ENCODE results near the gene LIPC.

LIPC gene

GRCh38 chr15:58583171-58583908 lies 151.5 kb downstream of the LIPC start:
- H3K4me3 ChIP-seq (ENCODE audit: low read depth, low read length) = no peak overlapping the region
- H3K9ac ChIP-seq (ENCODE audit: low read depth, low read length) = no peak overlapping the region
- no peaks in the 10 kb centered on the region for H3K4me1 ChIP-seq (ENCODE audit: control insufficient read depth, insufficient read depth, low read length)
- no peaks in the 10 kb centered on the region for H3K9me3 ChIP-seq (ENCODE audit: control insufficient read depth, insufficient read depth, low read length)
- no peaks in the 10 kb centered on the region for H3K27me3 ChIP-seq (ENCODE audit: control insufficient read depth, insufficient read depth, low read length)
- H3K36me3 ChIP-seq (ENCODE audit: control insufficient read depth, insufficient read depth, low read length) = no peaks in the 10 kb centered on the region

- Histone ChIP-seq H3K9me3 (ENCODE audit: control insufficient read depth, insufficient read depth, low read length) (no peaks in the 10 kb centered on the region), H3K4me1 (ENCODE audit: control insufficient read depth, insufficient read depth, low read length) (no peaks in the 10 kb centered on the region), H3K36me3 (ENCODE audit: control insufficient read depth, insufficient read depth, low read length) (no peaks in the 10 kb centered on the region), H3K9ac (ENCODE audit: low read depth, low read length) (no peak overlapping the region), H3K27me3 (ENCODE audit: control insufficient read depth, insufficient read depth, low read length) (no peaks in the 10 kb centered on the region), H3K4me3 (ENCODE audit: low read depth, low read length) (no peak overlapping the region)
Observed at GRCh38 chr15:58584789-58585461, 153.1 kb downstream of the LIPC start.

DNA sequence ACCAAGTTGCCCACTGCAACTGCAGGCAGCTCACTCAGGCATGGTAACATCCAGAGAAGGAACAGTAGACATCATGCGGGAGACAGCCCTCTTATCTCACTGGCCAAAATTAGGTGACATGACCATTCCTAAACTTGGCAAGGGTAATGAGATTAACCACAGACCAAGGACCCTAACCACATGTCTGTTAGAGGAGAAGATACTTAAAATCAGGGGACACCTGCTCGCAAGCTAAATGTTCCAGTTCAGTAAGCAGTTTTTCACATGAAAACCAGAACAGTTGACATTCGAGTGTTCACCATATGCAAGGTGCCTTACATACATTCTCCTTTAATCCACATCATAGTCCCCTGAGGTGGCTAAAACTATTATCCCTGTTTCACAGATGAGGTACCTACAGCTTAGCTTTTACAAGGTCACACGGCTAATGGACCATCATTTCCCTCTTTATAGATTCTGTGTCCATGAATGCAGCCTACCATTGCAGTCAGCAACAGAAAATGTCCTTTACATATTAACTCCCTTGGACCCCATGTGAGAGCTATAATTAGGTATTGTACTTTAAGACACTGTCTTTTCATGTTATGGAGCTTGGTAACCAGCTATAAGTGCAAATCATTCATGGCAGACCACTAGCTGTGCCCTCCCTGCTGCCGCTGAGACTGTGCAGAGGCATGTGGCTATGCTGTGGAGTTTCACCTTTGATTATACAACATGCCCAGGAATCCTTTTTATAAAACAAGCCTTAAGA lies 154.1 kb downstream of the LIPC start:
- Histone ChIP-seq H3K36me3 (ENCODE audit: control insufficient read depth, insufficient read depth, low read length) (no peaks in the 10 kb centered on the region), H3K4me3 (ENCODE audit: low read depth, low read length) (no peak overlapping the region), H3K27me3 (ENCODE audit: control insufficient read depth, insufficient read depth, low read length) (no peaks in the 10 kb centered on the region), H3K9ac (ENCODE audit: low read depth, low read length) (no peak overlapping the region), H3K9me3 (ENCODE audit: control insufficient read depth, insufficient read depth, low read length) (no peaks in the 10 kb centered on the region), H3K4me1 (ENCODE audit: control insufficient read depth, insufficient read depth, low read length) (no peaks in the 10 kb centered on the region)

DNA sequence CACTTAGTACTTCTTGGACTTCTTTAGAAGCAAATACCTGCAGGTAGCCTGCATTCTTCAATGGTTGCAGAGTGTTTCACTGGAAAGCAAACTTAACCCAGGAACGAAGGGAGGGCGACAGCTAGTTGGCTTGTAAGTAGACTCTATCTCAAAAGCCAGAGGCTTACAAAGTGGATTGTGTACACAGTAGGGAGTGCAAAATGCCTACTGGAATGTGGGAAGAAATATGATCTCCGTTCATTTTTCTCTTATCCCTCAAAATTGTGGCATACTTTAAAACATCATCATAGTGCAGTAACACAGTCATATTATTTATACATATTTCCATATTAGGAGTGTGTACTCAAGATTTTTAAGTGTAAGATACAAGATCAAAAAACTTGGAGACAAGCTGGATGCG lies 155.7 kb downstream of the LIPC start:
- Histone ChIP-seq H3K9me3 (ENCODE audit: control insufficient read depth, insufficient read depth, low read length) (no peaks in the 10 kb centered on the region), H3K27me3 (ENCODE audit: control insufficient read depth, insufficient read depth, low read length) (no peaks in the 10 kb centered on the region), H3K9ac (ENCODE audit: low read depth, low read length) (no peak overlapping the region), H3K4me3 (ENCODE audit: low read depth, low read length) (no peak overlapping the region), H3K4me1 (ENCODE audit: control insufficient read depth, insufficient read depth, low read length) (no peaks in the 10 kb centered on the region), H3K36me3 (ENCODE audit: control insufficient read depth, insufficient read depth, low read length) (peaks cover 4% of the 10 kb centered on the region)

- no peaks in the 10 kb centered on the region for H3K27me3 ChIP-seq (ENCODE audit: control insufficient read depth, insufficient read depth, low read length)
- no peak overlapping the region for H3K9ac ChIP-seq (ENCODE audit: low read depth, low read length)
- no peaks in the 10 kb centered on the region for H3K9me3 ChIP-seq (ENCODE audit: control insufficient read depth, insufficient read depth, low read length)
- H3K4me1 ChIP-seq (ENCODE audit: control insufficient read depth, insufficient read depth, low read length) = no peaks in the 10 kb centered on the region
- no peak overlapping the region for H3K4me3 ChIP-seq (ENCODE audit: low read depth, low read length)
- H3K36me3 ChIP-seq (ENCODE audit: control insufficient read depth, insufficient read depth, low read length) = peaks cover 4% of the 10 kb centered on the region
Observed at GRCh38 chr15:58588096-58588495, 156.3 kb downstream of the LIPC start.

DNA sequence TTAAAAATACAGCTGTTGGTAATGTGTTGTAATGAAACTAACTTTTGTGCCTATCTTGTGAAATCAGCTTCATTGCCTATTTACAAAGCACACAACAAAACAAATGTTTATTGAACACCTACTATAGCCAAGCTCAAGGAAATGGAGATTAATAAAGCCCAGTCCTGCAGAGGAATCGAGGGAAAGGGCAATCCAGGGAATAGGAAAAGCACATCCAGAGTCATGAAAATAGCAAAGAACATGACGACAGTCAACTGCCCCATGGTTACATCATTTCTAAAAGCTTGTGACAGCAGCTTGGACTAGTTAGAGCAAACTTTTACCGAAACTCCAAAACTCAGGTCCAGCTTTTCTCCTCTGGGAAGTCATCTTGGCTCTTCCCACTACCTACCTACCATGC lies 157.3 kb downstream of the LIPC start:
- H3K9ac ChIP-seq (ENCODE audit: low read depth, low read length) = no peak overlapping the region
- no peaks in the 10 kb centered on the region for H3K27me3 ChIP-seq (ENCODE audit: control insufficient read depth, insufficient read depth, low read length)
- H3K4me3 ChIP-seq (ENCODE audit: low read depth, low read length) = no peak overlapping the region
- H3K9me3 ChIP-seq (ENCODE audit: control insufficient read depth, insufficient read depth, low read length) = no peaks in the 10 kb centered on the region
- peaks cover 4% of the 10 kb centered on the region for H3K36me3 ChIP-seq (ENCODE audit: control insufficient read depth, insufficient read depth, low read length)
- no peaks in the 10 kb centered on the region for H3K4me1 ChIP-seq (ENCODE audit: control insufficient read depth, insufficient read depth, low read length)

- H3K4me1 ChIP-seq (ENCODE audit: control insufficient read depth, insufficient read depth, low read length) = no peaks in the 10 kb centered on the region
- H3K27me3 ChIP-seq (ENCODE audit: control insufficient read depth, insufficient read depth, low read length) = no peaks in the 10 kb centered on the region
- peaks cover 4% of the 10 kb centered on the region for H3K36me3 ChIP-seq (ENCODE audit: control insufficient read depth, insufficient read depth, low read length)
- no peak overlapping the region for H3K4me3 ChIP-seq (ENCODE audit: low read depth, low read length)
- no peak overlapping the region for H3K9ac ChIP-seq (ENCODE audit: low read depth, low read length)
- H3K9me3 ChIP-seq (ENCODE audit: control insufficient read depth, insufficient read depth, low read length) = no peaks in the 10 kb centered on the region
Observed at GRCh38 chr15:58590236-58590635, 158.4 kb downstream of the LIPC start.

DNA sequence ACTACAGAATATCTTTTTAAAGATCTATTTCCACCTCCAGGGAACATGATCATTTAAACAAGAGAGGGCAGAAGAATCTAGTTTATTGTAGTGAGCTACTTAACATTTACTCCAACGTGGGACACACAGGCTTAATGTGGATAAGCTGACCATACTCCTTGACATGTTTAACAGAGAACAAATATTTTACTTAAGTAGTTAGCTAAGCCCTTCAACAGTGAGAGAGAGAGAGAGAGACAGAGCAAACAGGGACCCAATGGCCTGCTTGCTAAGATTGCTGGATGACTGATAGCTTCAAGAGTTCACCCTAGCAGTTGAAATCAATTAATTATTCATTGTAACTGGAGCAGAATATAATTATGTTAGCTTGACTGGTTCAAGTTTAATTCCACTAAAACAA lies 159.1 kb downstream of the LIPC start:
- H3K36me3 ChIP-seq (ENCODE audit: control insufficient read depth, insufficient read depth, low read length) = peaks cover 4% of the 10 kb centered on the region

GRCh38 chr15:58593870-58594269 lies 162.1 kb downstream of the LIPC start:
- Histone ChIP-seq H3K27me3 (ENCODE audit: control insufficient read depth, insufficient read depth, low read length) (no peaks in the 10 kb centered on the region), H3K36me3 (ENCODE audit: control insufficient read depth, insufficient read depth, low read length) (peaks cover 4% of the 10 kb centered on the region), H3K4me1 (ENCODE audit: control insufficient read depth, insufficient read depth, low read length) (peaks cover 3% of the 10 kb centered on the region), H3K9ac (ENCODE audit: low read depth, low read length) (no peak overlapping the region), H3K4me3 (ENCODE audit: low read depth, low read length) (no peak overlapping the region), H3K9me3 (ENCODE audit: control insufficient read depth, insufficient read depth, low read length) (no peaks in the 10 kb centered on the region)

More for the DNA sequence above, 159.1 kb downstream of the LIPC start:
- Histone ChIP-seq H3K27me3 (ENCODE audit: control insufficient read depth, insufficient read depth, low read length) (no peaks in the 10 kb centered on the region), H3K9me3 (ENCODE audit: control insufficient read depth, insufficient read depth, low read length) (no peaks in the 10 kb centered on the region), H3K9ac (ENCODE audit: low read depth, low read length) (no peak overlapping the region), H3K4me3 (ENCODE audit: low read depth, low read length) (no peak overlapping the region), H3K4me1 (ENCODE audit: control insufficient read depth, insufficient read depth, low read length) (no peaks in the 10 kb centered on the region)

- Histone ChIP-seq H3K4me3 (ENCODE audit: low read depth, low read length) (no peak overlapping the region), H3K27me3 (ENCODE audit: control insufficient read depth, insufficient read depth, low read length) (no peaks in the 10 kb centered on the region), H3K36me3 (ENCODE audit: control insufficient read depth, insufficient read depth, low read length) (peaks cover 4% of the 10 kb centered on the region), H3K9ac (ENCODE audit: low read depth, low read length) (no peak overlapping the region), H3K9me3 (ENCODE audit: control insufficient read depth, insufficient read depth, low read length) (no peaks in the 10 kb centered on the region), H3K4me1 (ENCODE audit: control insufficient read depth, insufficient read depth, low read length) (peaks cover 3% of the 10 kb centered on the region)
Observed at GRCh38 chr15:58594898-58595297, 163.1 kb downstream of the LIPC start.

DNA sequence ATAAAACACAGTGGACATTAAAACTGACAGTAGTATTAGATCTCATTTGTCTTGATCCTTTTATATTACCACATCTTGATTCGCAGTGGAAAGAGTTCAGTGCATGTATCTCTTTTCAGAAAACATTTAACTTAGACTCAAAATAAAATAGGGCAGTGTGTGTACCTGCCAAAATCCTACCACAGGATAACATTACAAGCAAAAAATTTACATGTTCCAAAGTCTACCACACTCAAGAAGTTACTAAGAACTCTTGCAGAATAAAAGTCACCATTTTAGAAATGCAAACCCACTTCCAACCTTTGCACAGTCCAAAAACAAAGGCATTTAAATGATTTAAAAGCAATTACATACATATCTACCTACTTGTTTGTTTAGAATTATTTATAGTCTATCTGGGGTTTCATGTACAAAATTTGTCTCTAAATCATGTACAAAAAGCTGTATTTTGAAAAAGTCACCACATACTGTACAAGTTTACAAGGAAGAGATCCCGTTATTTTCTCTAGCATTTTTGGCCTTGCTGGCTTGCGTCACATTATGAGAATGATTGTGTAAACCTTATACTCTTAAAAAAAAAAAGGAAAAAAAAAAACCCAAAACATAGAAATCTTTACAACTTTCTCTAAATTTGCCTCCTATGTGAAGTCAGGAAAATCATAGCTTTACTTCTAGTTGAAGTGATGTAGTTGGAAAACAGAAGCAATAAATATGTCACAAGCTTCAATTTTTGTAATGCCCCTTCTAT lies 163.9 kb downstream of the LIPC start:
- no peaks in the 10 kb centered on the region for H3K27me3 ChIP-seq (ENCODE audit: control insufficient read depth, insufficient read depth, low read length)
- H3K9ac ChIP-seq (ENCODE audit: low read depth, low read length) = no peak overlapping the region
- H3K9me3 ChIP-seq (ENCODE audit: control insufficient read depth, insufficient read depth, low read length) = no peaks in the 10 kb centered on the region
- peaks cover 4% of the 10 kb centered on the region for H3K36me3 ChIP-seq (ENCODE audit: control insufficient read depth, insufficient read depth, low read length)
- H3K4me3 ChIP-seq (ENCODE audit: low read depth, low read length) = no peak overlapping the region
- peaks cover 3% of the 10 kb centered on the region for H3K4me1 ChIP-seq (ENCODE audit: control insufficient read depth, insufficient read depth, low read length)
